Liver (tissue), 9 donors: ENCODE results near the gene SCO2. TPM values are rescaled to one million over a fixed set of nuclear protein-coding genes. Genes with fewer than 3 reads are reported as not detected.

Source experiments
- DNase-seq: peaks from one replicate; pipeline ENCODE4 v3.0.0-alpha.2; 2017; ENCODE audit warnings: low spot score
- H3K27ac ChIP-seq, 2 donors: one replicate each; pipeline ENCODE4 v1.7.0; 2013; ENCODE audit warnings: inconsistent platforms in 2 of 2, low read length in 2 of 2, control low read depth in 1 of 2, low read depth in 1 of 2, mild to moderate bottlenecking in 1 of 2
- H3K27me3 ChIP-seq, 4 donors: one replicate each; pipeline versions ENCODE4 v1.6.1 to v1.7.0; 2013; ENCODE audit warnings: low read length in 3 of 4, inconsistent platforms in 1 of 4, mild to moderate bottlenecking in 1 of 4, moderate library complexity in 1 of 4; ENCODE audit not compliant: control insufficient read depth in 4 of 4, insufficient read depth in 4 of 4
- H3K36me3 ChIP-seq, 4 donors: one replicate each; pipeline versions ENCODE4 v1.6.1 to v1.7.0; 2013; ENCODE audit warnings: low read length in 3 of 4, mild to moderate bottlenecking in 3 of 4, low read depth in 1 of 4, moderate library complexity in 1 of 4; ENCODE audit not compliant: control insufficient read depth in 4 of 4, insufficient read depth in 3 of 4
- H3K4me1 ChIP-seq, 4 donors: one replicate each; pipeline versions ENCODE4 v1.6.1 to v1.7.0; 2013; ENCODE audit warnings: low read length in 3 of 4, mild to moderate bottlenecking in 3 of 4, moderate library complexity in 1 of 4; ENCODE audit not compliant: control insufficient read depth in 4 of 4, insufficient read depth in 4 of 4
- H3K4me3 ChIP-seq, 3 donors: one replicate each; pipeline versions ENCODE4 v1.6.1 to v1.7.0; 2013; ENCODE audit warnings: low read length in 3 of 3, control low read depth in 1 of 3, low read depth in 1 of 3, mild to moderate bottlenecking in 1 of 3
- H3K9ac ChIP-seq, 2 donors: one replicate each; pipeline ENCODE4 v1.7.0; 2013; ENCODE audit warnings: low read length in 2 of 2, mild to moderate bottlenecking in 2 of 2, moderate library complexity in 2 of 2, control low read depth in 1 of 2, low read depth in 1 of 2
- H3K9me3 ChIP-seq, 4 donors: one replicate each; pipeline versions ENCODE4 v1.6.1 to v1.7.0; 2013; ENCODE audit warnings: low read length in 3 of 4; ENCODE audit not compliant: control insufficient read depth in 4 of 4
- ATF3 ChIP-seq: IDR thresholded peaks from 2 replicates; pipeline ENCODE4 v1.6.1; 2016; ENCODE audit warnings: antibody characterized with exemption
- CTCF ChIP-seq: fragments of 150-350 bp; IDR thresholded peaks from 2 replicates; pipeline ENCODE4 v1.5.1; 2017; ENCODE audit warnings: improper control_type of control experiment, low read depth, low read length; ENCODE audit not compliant: missing input control
- EGR1 ChIP-seq, 2 donors: IDR thresholded peaks; 2 replicates each; pipeline ENCODE4 v1.6.1; 2016 to 2018; ENCODE audit warnings: antibody characterized with exemption in 2 of 2, low read depth in 2 of 2
- FOXA1 ChIP-seq: IDR thresholded peaks from 2 replicates; pipeline ENCODE4 v1.6.1; 2016; ENCODE audit warnings: antibody characterized with exemption
- FOXA2 ChIP-seq: IDR thresholded peaks from 2 replicates; pipeline ENCODE4 v1.6.1; 2016; ENCODE audit warnings: antibody characterized with exemption
- GABPA ChIP-seq, 2 donors: IDR thresholded peaks in 1 of 2; conservative IDR thresholded peaks in 1 of 2; 2 replicates each; pipeline ENCODE4 v1.6.1; 2016; ENCODE audit warnings: antibody characterized with exemption in 2 of 2, mild to moderate bottlenecking in 1 of 2, moderate library complexity in 1 of 2
- HNF4G ChIP-seq: IDR thresholded peaks from 2 replicates; pipeline ENCODE4 v1.6.1; 2016; ENCODE audit warnings: antibody characterized with exemption
- JUND ChIP-seq, 2 donors: IDR thresholded peaks; 2 replicates each; pipeline ENCODE4 v1.6.1; 2016; ENCODE audit warnings: antibody characterized with exemption in 2 of 2
- MAX ChIP-seq: IDR thresholded peaks from 2 replicates; pipeline ENCODE4 v1.6.1; 2016; ENCODE audit warnings: antibody characterized with exemption
- NR2F2 ChIP-seq: IDR thresholded peaks from 2 replicates; pipeline ENCODE4 v1.6.1; 2016; ENCODE audit warnings: antibody characterized with exemption
- RAD21 ChIP-seq, 2 donors: IDR thresholded peaks; 2 replicates each; pipeline ENCODE4 v1.6.1; 2016; ENCODE audit warnings: antibody characterized with exemption in 2 of 2, mild to moderate bottlenecking in 2 of 2
- REST ChIP-seq: IDR thresholded peaks from 2 replicates; pipeline ENCODE4 v1.6.1; 2016; ENCODE audit warnings: antibody characterized with exemption, mild to moderate bottlenecking
- RXRA ChIP-seq, 2 donors: IDR thresholded peaks; 2 replicates each; pipeline ENCODE4 v1.6.1; 2017 to 2018; ENCODE audit warnings: antibody characterized with exemption in 2 of 2, mild to moderate bottlenecking in 1 of 2
- SP1 ChIP-seq: IDR thresholded peaks from 2 replicates; pipeline ENCODE4 v1.6.1; 2018; ENCODE audit warnings: antibody characterized with exemption, mild to moderate bottlenecking
- TAF1 ChIP-seq: conservative IDR thresholded peaks from 2 replicates; pipeline ENCODE4 v1.6.1; 2016; ENCODE audit warnings: antibody characterized with exemption, mild to moderate bottlenecking
- YY1 ChIP-seq: IDR thresholded peaks from 2 replicates; pipeline ENCODE4 v1.6.1; 2016; ENCODE audit warnings: antibody characterized with exemption, mild to moderate bottlenecking
- WGBS: extraction: QIAGEN DNeasy Blood & Tissue Kit; methylation state at CpG from one replicate; pipeline ENCODE4 v1.1.7; 2013; 5-methylcytosine and 5-hydroxymethylcytosine counted together
- polyA plus RNA-seq, 2 donors: library from polyadenylated mRNA; stranded (reverse) in 1 of 2; unstranded in 1 of 2; fragments of 200-250 nt in 1 of 2; fragments of >200 nt in 1 of 2; fragmentation: Nextera tagmentation in 1 of 2; extraction: Ambion mirVana in 1 of 2; gene quantifications; one replicate each; pipeline versions ENCODE4 v1.2.1 to v1.2.3, GENCODE V29; 2013 to 2015
- total RNA-seq, 2 donors: library from RNA; depleted of rRNA; stranded (reverse); fragments of >200 nt; gene quantifications; one replicate each; pipeline ENCODE4 v1.2.3, GENCODE V29; 2014
- TF ChIP-seq, protein P1 (sequence below): IDR thresholded peaks from 2 replicates; pipeline ENCODE4 v1.6.1; 2016; ENCODE audit warnings: antibody characterized with exemption
- donor health status: healthy.
- donor health status: healthy.
- donor health status: healthy.
- donor health status: healthy.
- donor health status: healthy.

Gene SCO2
- total and polyA plus RNA-seq, 4 donors = 1.4 to 2.9 (median 1.8) TPM

DNA sequence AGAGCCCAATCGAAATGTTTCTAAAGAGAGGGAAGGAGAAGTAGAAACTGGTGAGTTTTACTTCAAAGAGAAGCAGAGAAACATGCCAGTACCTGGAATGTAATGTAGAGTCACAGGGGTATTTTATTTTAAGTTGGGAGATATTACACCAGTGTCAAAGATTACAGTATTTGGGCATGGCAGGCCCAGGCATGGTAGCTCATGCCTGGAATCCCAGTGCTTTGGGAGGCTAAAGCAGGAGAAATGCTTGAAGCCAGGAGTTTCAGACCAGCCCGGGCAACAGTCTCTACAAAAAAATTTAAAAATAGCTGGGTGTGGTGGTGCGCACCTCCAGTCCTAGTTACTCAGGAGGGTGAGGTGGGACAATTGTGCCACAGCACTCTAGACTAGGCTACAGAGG, 34.6 kb upstream of the SCO2 start:
- Histone ChIP-seq H3K9me3 (no peaks in the 10 kb centered on the region), H3K36me3 (no peaks in the 10 kb centered on the region), H3K4me1 (peaks cover 0 to 8% (median 4%) of the 10 kb centered on the region in 4 donors), H3K27me3 (no peaks in the 10 kb centered on the region), H3K4me3 (no peak overlapping the region), H3K27ac (no peak overlapping the region), H3K9ac (no peak overlapping the region)
- DNase-seq = no peak
- 93% methylated on average over 3 of the region's 3 CpGs for WGBS
- TF ChIP-seq JUND (IDR thresholded peaks at IDR 0.05) = no peak
- TF ChIP-seq ATF3 = no peak
- no peak for TF ChIP-seq CTCF
- TF ChIP-seq HNF4G = no peak
- no peak for TF ChIP-seq NR2F2
- TF ChIP-seq TAF1 = no peak
- no peak for TF ChIP-seq EGR1 (IDR thresholded peaks at IDR 0.05; ENCODE audit: low read depth in 2 of 2)
- TF ChIP-seq, protein P1, sequence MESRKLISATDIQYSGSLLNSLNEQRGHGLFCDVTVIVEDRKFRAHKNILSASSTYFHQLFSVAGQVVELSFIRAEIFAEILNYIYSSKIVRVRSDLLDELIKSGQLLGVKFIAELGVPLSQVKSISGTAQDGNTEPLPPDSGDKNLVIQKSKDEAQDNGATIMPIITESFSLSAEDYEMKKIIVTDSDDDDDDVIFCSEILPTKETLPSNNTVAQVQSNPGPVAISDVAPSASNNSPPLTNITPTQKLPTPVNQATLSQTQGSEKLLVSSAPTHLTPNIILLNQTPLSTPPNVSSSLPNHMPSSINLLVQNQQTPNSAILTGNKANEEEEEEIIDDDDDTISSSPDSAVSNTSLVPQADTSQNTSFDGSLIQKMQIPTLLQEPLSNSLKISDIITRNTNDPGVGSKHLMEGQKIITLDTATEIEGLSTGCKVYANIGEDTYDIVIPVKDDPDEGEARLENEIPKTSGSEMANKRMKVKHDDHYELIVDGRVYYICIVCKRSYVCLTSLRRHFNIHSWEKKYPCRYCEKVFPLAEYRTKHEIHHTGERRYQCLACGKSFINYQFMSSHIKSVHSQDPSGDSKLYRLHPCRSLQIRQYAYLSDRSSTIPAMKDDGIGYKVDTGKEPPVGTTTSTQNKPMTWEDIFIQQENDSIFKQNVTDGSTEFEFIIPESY = no peak
- no peak for TF ChIP-seq FOXA2
- TF ChIP-seq FOXA1 = no peak
- no peak for TF ChIP-seq RXRA (IDR thresholded peaks at IDR 0.05)

GRCh38 chr22:50556703-50557102, 31.3 kb upstream of the SCO2 start:
- WGBS = 90% methylated on average over 5 of the region's 5 CpGs

More at GRCh38 chr22:50556703-50557102, 31.3 kb upstream of the SCO2 start:
- Histone ChIP-seq H3K4me1 (no peaks in the 10 kb centered on the region), H3K27me3 (no peaks in the 10 kb centered on the region), H3K4me3 (no peak overlapping the region), H3K36me3 (no peaks in the 10 kb centered on the region), H3K27ac (no peak overlapping the region), H3K9ac (no peak overlapping the region), H3K9me3 (no peaks in the 10 kb centered on the region)
- DNase-seq = no peak
- no peak for TF ChIP-seq RAD21 (IDR thresholded peaks at IDR 0.05)
- no peak for TF ChIP-seq YY1
- TF ChIP-seq MAX = no peak
- no peak for TF ChIP-seq JUND (IDR thresholded peaks at IDR 0.05)
- TF ChIP-seq EGR1 (IDR thresholded peaks at IDR 0.05; ENCODE audit: low read depth in 2 of 2) = no peak
- TF ChIP-seq HNF4G = no peak
- TF ChIP-seq FOXA2 = no peak
- TF ChIP-seq NR2F2 = no peak
- TF ChIP-seq REST = no peak
- TF ChIP-seq GABPA (IDR thresholded peaks at IDR 0.05 in 1 of 2, conservative IDR thresholded peaks at IDR 0.05 in 1 of 2) = no peak
- TF ChIP-seq CTCF = no peak
- no peak for TF ChIP-seq SP1
- no peak for TF ChIP-seq FOXA1
- TF ChIP-seq RXRA (IDR thresholded peaks at IDR 0.05) = no peak
